HG03432 (cell line): ENCODE results near the gene ANK2.

Source experiments
- ATAC-seq: cut with Tn5 transposase; IDR thresholded peaks from one replicate; pipeline ENCODE4 v1.9.1; 2021; ENCODE audit warnings: mild to moderate bottlenecking, moderate library complexity; ENCODE audit not compliant: unreplicated experiment

The ANK2 gene

GRCh38 chr4:113385281-113385899 is 335.9 kb downstream of the ANK2 start:
- no peak for ATAC-seq

GRCh38 chr4:113389160-113389559 is 339.7 kb downstream of the ANK2 start:
- ATAC-seq, result no peak

- ATAC-seq, result no peak
These were observed 341.4 kb downstream of the ANK2 start for GRCh38 chr4:113390850-113391249.

GRCh38 chr4:113394108-113394729 is 344.8 kb downstream of the ANK2 start:
- peak; percentile 3 for ATAC-seq

GRCh38 chr4:113394730-113395530 is 345.5 kb downstream of the ANK2 start:
- ATAC-seq, result peak; percentile 95

- no peak for ATAC-seq
These were observed 347.8 kb downstream of the ANK2 start for GRCh38 chr4:113397114-113397701.

GRCh38 chr4:113398441-113399143 is 349.1 kb downstream of the ANK2 start:
- ATAC-seq, result no peak

- no peak for ATAC-seq
These were observed 354.7 kb downstream of the ANK2 start for GRCh38 chr4:113404167-113404571.

- ATAC-seq, result no peak
These were observed 355.4 kb downstream of the ANK2 start for GRCh38 chr4:113404841-113405240.

- no peak for ATAC-seq
These were observed 356.6 kb downstream of the ANK2 start for GRCh38 chr4:113405874-113406722.

GRCh38 chr4:113406723-113407016 is 357.2 kb downstream of the ANK2 start:
- ATAC-seq, result no peak

GRCh38 chr4:113407409-113407808 is 358.0 kb downstream of the ANK2 start:
- no peak for ATAC-seq

- ATAC-seq, result no peak
These were observed 359.7 kb downstream of the ANK2 start for GRCh38 chr4:113409181-113409580.

- ATAC-seq, result no peak
These were observed 361.2 kb downstream of the ANK2 start for GRCh38 chr4:113410686-113411085.

- ATAC-seq, result no peak
These were observed 362.1 kb downstream of the ANK2 start for GRCh38 chr4:113411496-113411938.

GRCh38 chr4:113419631-113420030 is 370.2 kb downstream of the ANK2 start:
- no peak for ATAC-seq

- ATAC-seq, result no peak
These were observed 371.5 kb downstream of the ANK2 start for GRCh38 chr4:113420938-113421337.

- ATAC-seq, result no peak
These were observed 374.2 kb downstream of the ANK2 start for GRCh38 chr4:113423631-113424030.

- ATAC-seq, result no peak
These were observed 383.7 kb downstream of the ANK2 start for GRCh38 chr4:113433116-113433515.
